Measurements from ENCODE around the gene RASAL1. TPM values are rescaled to one million over a fixed set of nuclear protein-coding genes. Genes with fewer than 3 reads are reported as not detected.

RASAL1 gene
- total RNA-seq, 4 donors from 2014 or later: 0.85 to 4.4 (median 3.9) TPM

GRCh38 chr12:113136990-113137511 lies 1.5 kb upstream of the RASAL1 start:
- peaks cover 0 to 18% (median 6%) of the 10 kb centered on the region in 4 donors for H3K4me1 ChIP-seq
- TF ChIP-seq CTCF (IDR thresholded peaks at IDR 0.05): no peak
- no peak for TF ChIP-seq POLR2A (IDR thresholded peaks at IDR 0.05)
- H3K27me3 ChIP-seq: no peaks in the 10 kb centered on the region
- H3K9me3 ChIP-seq: no peaks in the 10 kb centered on the region
- peak in 2 of 3 donors; percentile 65 to 69 for DNase-seq
- H3K36me3 ChIP-seq: no peaks in the 10 kb centered on the region
- no peak overlapping the region for H3K4me3 ChIP-seq
- no peak overlapping the region for H3K27ac ChIP-seq

- DNase-seq: peak in 2 of 3 donors; percentile 62 to 66
- peak overlapping the region in 3 of 4 donors; percentile 30 to 46 (median 40) for H3K4me3 ChIP-seq
- H3K27me3 ChIP-seq: no peaks in the 10 kb centered on the region
Measured at GRCh38 chr12:113136128-113136989, 798 bp upstream of the RASAL1 start.

GRCh38 chr12:113134521-113134951 lies 1.0 kb downstream of the RASAL1 start:
- Histone ChIP-seq H3K9me3 (no peaks in the 10 kb centered on the region), H3K36me3 (no peaks in the 10 kb centered on the region), H3K27ac (no peak overlapping the region), H3K27me3 (no peaks in the 10 kb centered on the region), H3K4me3 (no peak overlapping the region), H3K4me1 (peaks cover 0 to 18% (median 6%) of the 10 kb centered on the region in 4 donors)
- no peak for TF ChIP-seq POLR2A (IDR thresholded peaks at IDR 0.05)
- no peak for TF ChIP-seq CTCF (IDR thresholded peaks at IDR 0.05)
- no peak for DNase-seq

More at GRCh38 chr12:113136128-113136989, 798 bp upstream of the RASAL1 start:
- no peaks in the 10 kb centered on the region for H3K9me3 ChIP-seq
- peaks cover 0 to 18% (median 6%) of the 10 kb centered on the region in 4 donors for H3K4me1 ChIP-seq
- TF ChIP-seq CTCF (IDR thresholded peaks at IDR 0.05) (no peak), POLR2A (IDR thresholded peaks at IDR 0.05) (no peak)
- H3K27ac ChIP-seq: peak overlapping the region in 3 of 4 donors; percentile 15 to 50 (median 25)
- no peaks in the 10 kb centered on the region for H3K36me3 ChIP-seq

- no peak overlapping the region for H3K4me3 ChIP-seq
- no peak overlapping the region for H3K27ac ChIP-seq
- H3K27me3 ChIP-seq: no peaks in the 10 kb centered on the region
Measured at GRCh38 chr12:113134071-113134470, 1.5 kb downstream of the RASAL1 start.

GRCh38 chr12:113133666-113134065 lies 1.9 kb downstream of the RASAL1 start:
- no peak overlapping the region for H3K4me3 ChIP-seq
- H3K27me3 ChIP-seq: no peaks in the 10 kb centered on the region
- TF ChIP-seq CTCF (IDR thresholded peaks at IDR 0.05) (no peak), POLR2A (IDR thresholded peaks at IDR 0.05) (no peak)

More at GRCh38 chr12:113134071-113134470, 1.5 kb downstream of the RASAL1 start:
- peaks cover 0 to 18% (median 6%) of the 10 kb centered on the region in 4 donors for H3K4me1 ChIP-seq
- no peaks in the 10 kb centered on the region for H3K9me3 ChIP-seq
- DNase-seq: no peak
- no peak for TF ChIP-seq POLR2A (IDR thresholded peaks at IDR 0.05)
- no peak for TF ChIP-seq CTCF (IDR thresholded peaks at IDR 0.05)
- H3K36me3 ChIP-seq: no peaks in the 10 kb centered on the region

More at GRCh38 chr12:113133666-113134065, 1.9 kb downstream of the RASAL1 start:
- Histone ChIP-seq H3K36me3 (no peaks in the 10 kb centered on the region), H3K4me1 (peaks cover 0 to 18% (median 6%) of the 10 kb centered on the region in 4 donors), H3K9me3 (no peaks in the 10 kb centered on the region), H3K27ac (no peak overlapping the region)
- no peak for DNase-seq

Data from Peyer's patch (tissue), 4 donors.